Measurements from ENCODE around the gene PSMB1. TPM values are rescaled to one million over a fixed set of nuclear protein-coding genes. Genes with fewer than 3 reads are reported as not detected.
A peak's percentile ranks its signal among the peaks of the same experiment; 100 is the strongest.
"Not testable (repeated sequence)": the region's sequence is repeated elsewhere in the genome, so short reads cannot be mapped to it uniquely, and the experiment has no call there.

The PSMB1 gene
- polyA plus RNA-seq, 3 donors: 225 to 241 (median 239) TPM

DNA sequence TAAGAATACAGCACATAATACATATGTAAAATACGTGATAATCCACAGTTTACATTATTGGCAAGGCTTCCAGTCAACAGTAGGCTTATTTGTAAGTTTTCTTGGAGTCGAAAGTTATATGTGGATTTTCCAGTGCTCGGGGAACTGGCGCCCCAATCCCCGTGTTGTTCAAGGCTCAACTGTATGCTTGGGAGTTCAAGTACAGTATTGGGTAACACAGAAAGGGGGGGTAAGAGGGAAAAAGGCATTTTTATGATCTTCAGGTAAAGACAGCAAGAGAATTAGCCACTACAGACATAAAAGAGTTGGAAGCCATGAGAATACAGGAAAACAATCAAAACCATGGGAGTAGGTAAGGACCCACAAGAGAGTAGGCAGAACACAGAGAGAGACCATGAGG lies 16.4 kb downstream of the PSMB1 start:
- DNase-seq (ENCODE audit: low read depth in 3 of 3, low spot score in 2 of 3): no peak

DNA sequence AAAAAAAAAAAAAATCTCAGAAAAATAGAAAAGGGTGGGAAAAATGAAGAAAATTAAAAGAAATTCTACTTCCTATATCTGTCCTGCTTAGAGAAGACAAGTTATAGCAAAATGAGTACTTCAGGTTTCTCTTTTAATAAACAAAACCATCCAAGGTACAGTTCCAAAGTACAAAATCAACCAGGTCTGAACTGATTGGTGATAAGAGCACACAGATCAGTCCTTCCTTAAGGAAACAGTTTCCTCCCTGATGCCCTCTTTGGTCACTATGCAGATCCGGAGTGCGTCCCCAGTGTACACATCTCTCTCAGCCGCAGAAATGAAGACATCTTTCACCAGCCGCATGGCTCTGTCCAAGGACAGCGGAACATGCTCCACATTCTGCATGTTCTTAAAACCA lies 18.1 kb downstream of the PSMB1 start:
- no peak for DNase-seq (ENCODE audit: low read depth in 3 of 3, low spot score in 2 of 3)

GRCh38 chr6:170533792-170534191 lies 19.3 kb downstream of the PSMB1 start:
- DNase-seq (ENCODE audit: low read depth in 3 of 3, low spot score in 2 of 3): no peak

GRCh38 chr6:170532867-170533488 lies 20.1 kb downstream of the PSMB1 start:
- DNase-seq (ENCODE audit: low read depth in 3 of 3, low spot score in 2 of 3): no peak

DNA sequence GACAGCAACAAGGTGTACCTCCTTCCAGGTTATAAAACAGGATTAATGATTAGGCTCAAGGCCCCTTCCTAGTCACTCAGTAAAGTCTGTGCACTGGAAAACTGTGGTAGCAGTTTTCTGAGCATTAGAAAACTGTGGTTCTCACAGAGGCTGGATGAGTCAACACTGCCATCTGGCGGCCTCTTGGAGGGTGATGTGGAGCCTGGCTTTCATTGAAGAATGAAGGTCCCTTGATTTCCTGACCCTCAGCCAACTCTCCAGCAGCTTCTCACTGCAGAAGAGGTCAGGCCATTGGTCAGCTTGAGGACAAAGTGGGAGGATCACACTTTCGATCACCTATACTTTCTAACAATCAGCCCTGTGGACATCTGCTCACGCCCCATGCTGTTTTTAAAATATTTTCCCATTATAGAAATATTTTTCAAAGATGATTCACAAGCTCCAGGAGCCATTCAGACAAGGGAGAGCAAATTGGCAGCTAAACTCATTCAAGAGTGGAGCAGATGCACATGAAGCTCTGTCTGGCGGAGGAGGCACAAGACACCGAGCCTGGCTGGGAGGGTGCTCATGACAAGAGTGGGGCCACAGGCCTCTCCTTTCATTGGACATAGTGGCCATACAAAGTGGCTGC lies 23.2 kb downstream of the PSMB1 start:
- peak; percentile 41 to 67 (median 58) for DNase-seq (ENCODE audit: low read depth in 3 of 3, low spot score in 2 of 3)

- DNase-seq (ENCODE audit: low read depth in 3 of 3, low spot score in 2 of 3): not testable (repeated sequence)
These were observed 25.1 kb downstream of the PSMB1 start for GRCh38 chr6:170527995-170528394.

- no peak for DNase-seq (ENCODE audit: low read depth in 3 of 3, low spot score in 2 of 3)
These were observed 27.3 kb downstream of the PSMB1 start for GRCh38 chr6:170525795-170526194.

DNA sequence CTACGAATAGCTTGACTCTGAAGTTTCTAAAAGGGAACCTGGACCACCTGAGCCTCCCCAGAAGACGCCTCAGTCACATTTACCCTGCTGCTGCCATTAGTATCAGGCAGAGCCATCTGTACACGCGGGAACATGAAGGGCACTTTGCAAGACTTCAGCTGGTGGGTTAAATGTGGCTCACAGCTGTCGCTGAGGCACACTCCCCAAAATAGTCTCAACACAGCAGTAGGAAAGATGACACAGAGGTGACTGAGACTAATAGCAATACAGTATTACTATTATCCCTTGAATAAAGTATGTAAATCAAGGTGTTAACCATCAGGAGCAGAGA lies 29.0 kb downstream of the PSMB1 start:
- no peak for DNase-seq (ENCODE audit: low read depth in 3 of 3, low spot score in 2 of 3)

DNA sequence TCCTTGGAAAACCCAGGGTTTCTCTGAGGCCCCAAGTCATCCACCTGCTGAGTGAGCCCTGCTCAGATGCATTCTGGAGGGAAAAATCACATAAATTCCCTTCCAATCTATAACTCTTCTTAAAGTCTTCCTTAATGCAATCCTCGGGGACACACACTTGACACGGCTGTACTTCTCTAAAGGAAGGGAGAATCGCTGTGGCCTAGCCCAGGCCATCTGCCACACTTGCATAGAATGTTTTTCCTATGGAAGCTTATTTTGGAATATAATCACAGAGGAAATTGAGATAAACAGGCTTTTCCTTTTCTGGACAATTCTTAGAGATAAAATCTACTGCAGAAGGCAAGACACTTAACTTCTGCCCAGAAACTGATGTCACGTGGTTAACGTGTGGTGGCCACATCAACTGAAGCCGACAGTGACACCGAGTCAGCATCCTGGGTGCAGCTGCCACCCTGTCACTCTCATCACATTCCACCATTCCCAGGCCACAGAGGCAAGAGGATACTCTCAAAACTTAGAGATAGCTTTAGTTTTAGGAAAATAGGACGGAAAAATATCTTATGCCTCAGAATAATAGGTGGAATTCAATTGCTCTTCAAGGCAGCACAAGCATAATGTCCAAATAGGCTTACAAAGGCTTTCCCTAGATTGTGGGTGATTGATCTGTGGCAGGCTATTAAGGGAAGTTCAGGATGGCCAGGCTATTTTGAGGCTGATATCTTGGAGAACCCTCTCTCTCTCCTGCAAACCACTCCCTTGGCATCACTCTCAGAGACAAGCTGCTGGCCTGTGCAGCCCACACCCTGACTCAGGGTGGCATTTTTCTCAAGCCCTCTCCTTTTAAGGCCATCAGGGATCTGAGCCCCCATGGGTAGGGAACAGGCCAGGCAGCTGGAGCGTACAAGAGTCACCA lies 29.6 kb downstream of the PSMB1 start:
- no peak for DNase-seq (ENCODE audit: low read depth in 3 of 3, low spot score in 2 of 3)

DNA sequence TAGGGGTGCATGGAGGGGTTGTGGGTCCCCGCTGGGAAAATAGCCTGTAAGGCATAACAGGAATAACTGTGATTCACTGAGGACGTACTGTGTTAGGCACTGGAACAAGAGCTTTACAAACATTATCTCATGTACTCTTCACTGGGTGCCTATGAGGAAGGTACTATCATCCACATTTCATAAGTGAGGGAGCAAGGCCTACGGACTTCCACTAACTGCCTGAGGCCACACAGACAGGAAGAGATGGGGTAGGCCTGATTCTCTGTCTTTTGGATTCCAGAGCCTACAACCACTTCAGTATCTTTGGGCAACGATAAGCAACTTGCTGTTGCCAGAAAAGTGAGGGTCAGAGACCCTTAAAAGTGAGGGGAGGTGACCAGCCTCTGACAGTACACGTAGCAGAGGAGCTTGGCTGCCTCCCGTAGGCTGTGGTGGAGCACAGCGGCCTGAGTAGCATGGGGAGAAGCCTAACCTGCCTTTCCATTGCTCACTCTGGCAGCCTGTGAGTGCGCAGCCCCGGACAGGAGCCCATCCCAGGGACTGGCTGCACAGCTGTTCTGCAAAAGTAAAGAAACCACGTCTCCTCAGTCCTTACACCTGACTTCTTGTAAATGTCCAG lies 30.4 kb downstream of the PSMB1 start:
- no peak for DNase-seq (ENCODE audit: low read depth in 3 of 3, low spot score in 2 of 3)

DNA sequence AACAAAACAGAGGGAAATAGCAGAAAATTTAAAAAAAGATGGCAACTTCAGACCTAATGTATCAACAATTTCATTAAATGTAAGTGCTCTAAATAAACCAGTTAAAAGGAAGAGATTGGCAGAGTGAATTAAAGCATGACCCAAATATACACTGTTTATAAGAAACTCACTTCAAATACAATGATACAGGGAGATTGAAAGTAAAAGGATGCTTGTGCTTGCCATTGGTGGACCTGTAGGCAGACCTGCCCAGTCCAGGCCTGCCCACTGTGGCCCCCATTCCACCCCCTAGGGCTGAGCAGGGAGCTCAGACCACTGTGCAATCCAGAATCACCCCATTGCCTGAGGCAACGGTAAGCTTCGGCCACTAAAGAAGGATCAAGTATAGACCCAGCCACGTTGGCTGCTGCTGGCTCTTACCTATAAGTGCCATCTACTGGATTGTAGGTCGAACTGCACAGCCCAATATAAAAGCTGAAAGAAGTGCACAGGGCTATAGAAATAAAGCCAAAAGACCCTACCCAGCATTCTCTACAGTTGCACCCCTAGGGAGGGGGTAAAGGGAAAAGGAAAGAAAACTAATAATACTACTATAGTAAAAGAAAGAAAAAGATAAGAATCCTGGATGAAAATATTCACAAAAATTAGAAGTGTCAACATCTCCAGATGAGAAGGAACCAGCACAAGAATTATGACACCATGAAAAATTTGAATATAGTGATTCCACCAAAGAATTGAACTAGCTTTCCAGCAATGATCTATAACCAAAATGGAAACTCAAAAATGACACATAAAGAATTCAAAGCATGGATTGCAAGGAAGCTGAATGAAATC lies 36.1 kb downstream of the PSMB1 start:
- no peak for DNase-seq (ENCODE audit: low read depth in 3 of 3, low spot score in 2 of 3)

GRCh38 chr6:170514908-170515307 lies 38.2 kb downstream of the PSMB1 start:
- no peak for DNase-seq (ENCODE audit: low read depth in 3 of 3, low spot score in 2 of 3)

- no peak for DNase-seq (ENCODE audit: low read depth in 3 of 3, low spot score in 2 of 3)
These were observed 40.9 kb downstream of the PSMB1 start for GRCh38 chr6:170512249-170512648.

DNA sequence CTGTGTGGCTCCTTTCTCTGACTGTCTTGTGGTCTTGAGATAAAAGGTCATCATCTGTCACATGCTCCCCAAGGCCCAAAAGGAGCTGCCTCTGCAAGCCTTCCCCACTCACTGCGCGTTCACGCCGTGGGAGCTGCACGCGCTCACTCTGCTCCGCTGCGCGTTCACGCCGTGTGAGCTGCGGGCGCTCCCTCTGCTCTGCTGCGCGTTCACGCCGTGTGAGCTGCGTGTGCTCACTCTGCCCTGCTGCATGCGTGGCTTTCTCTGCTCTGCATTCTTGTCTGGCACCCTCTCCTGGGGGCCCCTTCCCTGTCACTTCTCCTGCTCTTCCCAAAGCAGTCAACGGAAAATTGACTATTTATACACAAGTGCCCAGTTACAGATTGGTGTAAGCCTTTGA lies 42.5 kb downstream of the PSMB1 start:
- DNase-seq (ENCODE audit: low read depth in 3 of 3, low spot score in 2 of 3): no peak

DNA sequence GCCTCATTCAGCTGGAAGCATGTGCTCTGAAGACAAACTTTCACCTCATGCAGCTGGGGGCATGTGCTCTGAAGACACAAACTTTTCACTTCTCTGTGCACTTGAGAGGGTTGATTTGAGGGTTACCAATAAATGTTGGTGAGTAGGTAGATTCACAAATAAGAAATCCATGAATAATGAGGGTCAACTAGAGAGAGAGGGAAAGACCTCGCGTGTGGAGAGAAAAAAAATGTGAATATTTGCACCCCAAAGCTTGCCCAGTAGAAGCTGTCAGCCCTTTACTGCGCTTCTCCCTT lies 43.4 kb downstream of the PSMB1 start:
- DNase-seq (ENCODE audit: low read depth in 3 of 3, low spot score in 2 of 3): no peak

- not testable (repeated sequence) for DNase-seq (ENCODE audit: low read depth in 3 of 3, low spot score in 2 of 3)
These were observed 44.0 kb downstream of the PSMB1 start for GRCh38 chr6:170508892-170509722.

GRCh38 chr6:170508275-170508674 lies 44.8 kb downstream of the PSMB1 start:
- DNase-seq (ENCODE audit: low read depth in 3 of 3, low spot score in 2 of 3): not testable (repeated sequence)

DNA sequence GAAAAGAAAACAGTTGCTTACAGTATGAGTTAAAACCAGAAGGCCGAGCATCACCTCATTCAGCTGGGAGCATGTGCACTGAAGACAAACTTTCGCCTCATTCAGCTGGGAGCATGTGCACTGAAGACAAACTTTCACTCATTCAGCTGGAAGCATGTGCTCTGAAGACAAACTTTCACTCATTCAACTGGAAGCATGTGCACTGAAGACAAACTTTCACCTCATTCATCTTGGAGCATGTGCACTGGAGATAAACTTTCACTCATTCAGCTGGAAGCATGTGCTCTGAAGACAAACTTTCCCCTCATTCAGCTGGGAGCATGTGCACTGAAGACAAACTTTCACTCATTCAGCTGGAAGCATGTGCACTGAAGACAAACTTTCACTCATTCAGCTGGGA lies 45.4 kb downstream of the PSMB1 start:
- not testable (repeated sequence) for DNase-seq (ENCODE audit: low read depth in 3 of 3, low spot score in 2 of 3)

DNA sequence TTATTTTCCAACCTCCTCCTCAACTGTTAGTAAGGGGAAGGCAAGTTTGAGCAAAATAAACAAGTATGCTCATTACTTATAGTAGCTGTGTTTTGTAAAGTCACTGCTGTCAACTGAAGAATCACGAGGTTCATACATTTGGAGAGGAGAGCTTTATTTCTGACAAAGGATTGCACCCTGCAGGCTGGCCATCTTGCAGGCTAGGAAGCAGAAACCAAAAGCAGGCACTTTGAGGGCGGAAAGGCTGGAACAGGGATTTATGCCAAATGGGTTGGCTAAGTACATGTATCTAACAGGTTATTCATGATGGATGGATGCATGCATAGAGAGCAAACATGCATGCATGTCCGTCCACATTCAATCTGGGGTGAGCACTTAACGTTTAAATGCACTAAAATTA lies 46.7 kb downstream of the PSMB1 start:
- no peak for DNase-seq (ENCODE audit: low read depth in 3 of 3, low spot score in 2 of 3)

DNA sequence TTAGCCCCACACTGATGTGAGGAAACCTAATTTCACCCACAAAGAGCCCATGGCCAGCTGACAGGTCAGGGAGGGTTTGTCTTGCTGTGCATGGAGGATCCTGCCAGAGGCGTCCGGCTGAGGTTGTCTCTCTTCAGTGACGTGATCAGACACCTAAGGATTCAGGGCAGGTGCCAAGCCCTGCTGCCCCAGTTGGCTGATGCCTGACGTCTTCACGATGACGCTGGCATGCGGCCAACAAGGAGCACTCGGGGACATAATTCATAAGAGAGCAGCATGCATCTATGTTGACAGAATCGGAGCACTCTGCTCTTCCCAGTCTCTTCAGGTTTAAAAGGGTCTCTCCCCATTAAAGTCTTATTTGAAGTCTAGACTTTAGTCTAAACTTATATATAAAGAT lies 47.8 kb downstream of the PSMB1 start:
- no peak for DNase-seq (ENCODE audit: low read depth in 3 of 3, low spot score in 2 of 3)

Data from right renal cortex interstitium (tissue), 3 donors.